ENCODE results near the gene ADAMTSL3. TPM values are rescaled to one million over a fixed set of nuclear protein-coding genes. Genes with fewer than 3 reads are reported as not detected.

Gene ADAMTSL3
- total RNA-seq, 1 experiment from 2014 or later = 0.07 TPM

DNA sequence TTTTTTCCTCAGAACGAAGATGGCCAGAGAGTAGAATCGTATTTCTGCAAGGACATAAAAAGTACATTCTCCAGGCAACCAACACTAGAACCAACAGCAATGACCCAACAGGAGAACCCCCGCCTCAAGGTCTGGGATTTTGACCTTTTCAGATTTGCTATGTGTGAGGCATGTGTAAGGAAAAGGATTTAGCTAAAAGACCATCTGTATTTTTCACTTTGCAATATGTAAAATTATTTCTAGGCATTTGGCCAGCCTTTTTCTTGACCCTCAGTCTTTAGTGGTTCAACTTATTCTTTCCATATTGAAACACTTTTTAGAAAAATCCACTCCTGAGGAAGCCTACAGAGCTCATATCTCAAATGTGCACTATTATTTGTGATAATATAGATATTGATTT is 362.4 kb downstream of the ADAMTSL3 start:
- CTCF ChIA-PET = no interaction called here
- no TSS peak for BruUV-seq (replicated peaks)
- DNase-seq = no peak
- POLR2A ChIA-PET = no interaction called here
- Mint-ChIP-seq H3K27ac (ENCODE audit: unreplicated experiment) (no peak overlapping the region), H3K27me3 (ENCODE audit: insufficient read depth, unreplicated experiment) (no peaks in the 10 kb centered on the region), H3K9me3 (ENCODE audit: unreplicated experiment) (peaks cover 19% of the 10 kb centered on the region), H3K4me1 (ENCODE audit: low read depth, unreplicated experiment) (peaks cover 11% of the 10 kb centered on the region), H3K36me3 (ENCODE audit: insufficient read depth, unreplicated experiment) (no peaks in the 10 kb centered on the region), H3K4me3 (ENCODE audit: unreplicated experiment) (no peak overlapping the region)
- TF ChIP-seq, protein P1, sequence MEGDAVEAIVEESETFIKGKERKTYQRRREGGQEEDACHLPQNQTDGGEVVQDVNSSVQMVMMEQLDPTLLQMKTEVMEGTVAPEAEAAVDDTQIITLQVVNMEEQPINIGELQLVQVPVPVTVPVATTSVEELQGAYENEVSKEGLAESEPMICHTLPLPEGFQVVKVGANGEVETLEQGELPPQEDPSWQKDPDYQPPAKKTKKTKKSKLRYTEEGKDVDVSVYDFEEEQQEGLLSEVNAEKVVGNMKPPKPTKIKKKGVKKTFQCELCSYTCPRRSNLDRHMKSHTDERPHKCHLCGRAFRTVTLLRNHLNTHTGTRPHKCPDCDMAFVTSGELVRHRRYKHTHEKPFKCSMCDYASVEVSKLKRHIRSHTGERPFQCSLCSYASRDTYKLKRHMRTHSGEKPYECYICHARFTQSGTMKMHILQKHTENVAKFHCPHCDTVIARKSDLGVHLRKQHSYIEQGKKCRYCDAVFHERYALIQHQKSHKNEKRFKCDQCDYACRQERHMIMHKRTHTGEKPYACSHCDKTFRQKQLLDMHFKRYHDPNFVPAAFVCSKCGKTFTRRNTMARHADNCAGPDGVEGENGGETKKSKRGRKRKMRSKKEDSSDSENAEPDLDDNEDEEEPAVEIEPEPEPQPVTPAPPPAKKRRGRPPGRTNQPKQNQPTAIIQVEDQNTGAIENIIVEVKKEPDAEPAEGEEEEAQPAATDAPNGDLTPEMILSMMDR (IDR thresholded peaks at IDR 0.05; ENCODE audit: insufficient read depth in 1 of 2, low read depth in 1 of 2, low read length in 1 of 2, severe bottlenecking in 1 of 2, unreplicated experiment in 1 of 2) = no peak
- Histone ChIP-seq H3K27me3 (replicated peaks; ENCODE audit: control insufficient read depth, insufficient read depth, low read length) (no peaks in the 10 kb centered on the region), H3K4me1 (no peaks in the 10 kb centered on the region), H3K4me3 (ENCODE audit: low read depth, low read length) (no peak overlapping the region), H3K9me3 (no peaks in the 10 kb centered on the region), H3K36me3 (ENCODE audit: control insufficient read depth, insufficient read depth, low read length) (no peaks in the 10 kb centered on the region)
- intact Hi-C loops (cut with micrococcal nuclease; ENCODE audit: unreplicated experiment) = no loop called here

DNA sequence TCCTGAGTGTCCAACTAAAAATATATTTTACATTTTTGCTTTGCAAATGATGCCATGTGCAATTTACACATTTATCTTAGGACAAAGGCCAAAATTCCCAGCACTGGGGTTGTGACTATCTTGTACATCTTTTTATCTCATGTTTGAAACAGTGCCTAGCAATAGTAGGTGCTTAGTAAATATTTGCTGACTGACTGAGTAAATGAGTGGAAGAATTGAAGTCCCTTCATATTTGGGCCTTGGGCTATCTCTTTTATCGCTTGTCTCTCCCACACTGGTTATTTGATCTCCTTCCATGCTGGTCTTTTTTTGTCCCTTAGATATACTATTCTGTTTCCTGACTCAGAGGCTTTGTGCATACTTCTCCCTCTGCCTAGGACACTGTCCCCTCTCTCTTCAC is 368.6 kb downstream of the ADAMTSL3 start:
- TF ChIP-seq, protein P1 (IDR thresholded peaks at IDR 0.05; ENCODE audit: insufficient read depth in 1 of 2, low read depth in 1 of 2, low read length in 1 of 2, severe bottlenecking in 1 of 2, unreplicated experiment in 1 of 2) = no peak
- intact Hi-C loops (cut with micrococcal nuclease; ENCODE audit: unreplicated experiment) = no loop called here
- CTCF ChIA-PET = no interaction called here
- H3K4me3 ChIP-seq (ENCODE audit: low read depth, low read length) = no peak overlapping the region
- H3K4me1 Mint-ChIP-seq (ENCODE audit: low read depth, unreplicated experiment) = peaks cover 24% of the 10 kb centered on the region
- H3K4me1 ChIP-seq = peaks cover 17% of the 10 kb centered on the region; the same call in 1 of the 2 replicates
- peak overlapping the region; percentile 7 for H3K27ac Mint-ChIP-seq (ENCODE audit: unreplicated experiment)
- peaks cover 26% of the 10 kb centered on the region for H3K9me3 Mint-ChIP-seq (ENCODE audit: unreplicated experiment)
- no TSS peak for BruUV-seq (replicated peaks)
- DNase-seq = peak in 1 of 2 experiments; percentile 32
- H3K36me3 Mint-ChIP-seq (ENCODE audit: insufficient read depth, unreplicated experiment) = no peaks in the 10 kb centered on the region
- H3K27me3 Mint-ChIP-seq (ENCODE audit: insufficient read depth, unreplicated experiment) = no peaks in the 10 kb centered on the region
- POLR2A ChIA-PET = no interaction called here
- no peaks in the 10 kb centered on the region for H3K27me3 ChIP-seq (replicated peaks; ENCODE audit: control insufficient read depth, insufficient read depth, low read length)
- no peak overlapping the region for H3K4me3 Mint-ChIP-seq (ENCODE audit: unreplicated experiment)
- no peaks in the 10 kb centered on the region for H3K9me3 ChIP-seq
- no peaks in the 10 kb centered on the region for H3K36me3 ChIP-seq (ENCODE audit: control insufficient read depth, insufficient read depth, low read length)

DNA sequence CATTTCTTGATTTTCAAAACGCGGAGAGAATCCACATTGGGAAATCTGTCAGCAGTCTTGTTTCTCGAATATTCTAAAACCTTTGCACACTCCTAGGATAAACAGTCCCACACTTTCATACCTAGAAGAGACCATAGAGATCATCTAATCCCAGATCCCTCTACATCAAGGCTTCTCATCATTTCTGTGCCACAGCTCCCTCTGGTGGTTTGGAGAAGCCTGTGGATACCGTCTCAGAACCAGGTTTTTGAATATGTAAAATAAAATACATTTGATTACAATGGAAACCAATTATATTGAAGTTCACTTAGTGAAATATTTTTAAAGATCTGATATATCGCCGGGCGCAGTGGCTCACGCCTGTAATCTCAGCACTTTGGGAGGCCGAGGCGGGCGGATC is 369.7 kb downstream of the ADAMTSL3 start:
- H3K36me3 ChIP-seq (ENCODE audit: control insufficient read depth, insufficient read depth, low read length) = no peaks in the 10 kb centered on the region
- H3K27ac Mint-ChIP-seq (ENCODE audit: unreplicated experiment) = no peak overlapping the region
- no peak overlapping the region for H3K4me3 ChIP-seq (ENCODE audit: low read depth, low read length)
- ChIA-PET CTCF (no interaction called here), POLR2A (no interaction called here)
- BruUV-seq (replicated peaks) = no TSS peak
- no peaks in the 10 kb centered on the region for H3K27me3 Mint-ChIP-seq (ENCODE audit: insufficient read depth, unreplicated experiment)
- peaks cover 26% of the 10 kb centered on the region for H3K9me3 Mint-ChIP-seq (ENCODE audit: unreplicated experiment)
- H3K4me1 ChIP-seq = peaks cover 17% of the 10 kb centered on the region; the same call in 1 of the 2 replicates
- TF ChIP-seq, protein P1 (IDR thresholded peaks at IDR 0.05; ENCODE audit: insufficient read depth in 1 of 2, low read depth in 1 of 2, low read length in 1 of 2, severe bottlenecking in 1 of 2, unreplicated experiment in 1 of 2) = peak; percentile 14 to 41
- peaks cover 14% of the 10 kb centered on the region for H3K4me1 Mint-ChIP-seq (ENCODE audit: low read depth, unreplicated experiment)
- H3K36me3 Mint-ChIP-seq (ENCODE audit: insufficient read depth, unreplicated experiment) = no peaks in the 10 kb centered on the region
- intact Hi-C loops (cut with micrococcal nuclease; ENCODE audit: unreplicated experiment) = no loop called here
- H3K4me3 Mint-ChIP-seq (ENCODE audit: unreplicated experiment) = no peak overlapping the region
- no peaks in the 10 kb centered on the region for H3K9me3 ChIP-seq
- DNase-seq = peak in 1 of 2 experiments; percentile 17
- H3K27me3 ChIP-seq (replicated peaks; ENCODE audit: control insufficient read depth, insufficient read depth, low read length) = no peaks in the 10 kb centered on the region

All from Caco-2 (cell line).